NCI-H128 (cell line): ENCODE data around the gene PTPRN2.

Experiments
- DNase-seq: peaks from one replicate; lab custom pipeline; 2025; ENCODE audit not compliant: unreplicated experiment; lab: John Stamatoyannopoulos, UW

The PTPRN2 gene

DNA sequence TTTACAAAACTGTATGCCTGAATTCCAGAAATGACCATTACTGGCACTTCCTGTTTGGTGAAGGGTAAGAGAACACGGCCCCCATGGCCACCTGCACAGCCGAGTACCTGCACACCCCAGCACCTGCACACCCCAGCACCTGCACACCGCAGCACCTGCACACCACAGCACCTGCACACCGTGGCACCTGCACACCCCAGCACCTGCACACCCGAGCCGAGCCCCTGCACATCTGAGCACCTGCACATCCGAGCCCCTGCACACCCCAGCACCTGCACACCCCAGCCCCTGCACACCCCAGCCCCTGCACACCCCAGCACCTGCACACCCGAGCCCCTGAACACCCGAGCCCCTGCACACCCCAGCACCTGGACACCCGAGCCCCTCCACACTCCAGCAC, 1007.3 kb downstream of the PTPRN2 start:
- DNase-seq: no peak

DNA sequence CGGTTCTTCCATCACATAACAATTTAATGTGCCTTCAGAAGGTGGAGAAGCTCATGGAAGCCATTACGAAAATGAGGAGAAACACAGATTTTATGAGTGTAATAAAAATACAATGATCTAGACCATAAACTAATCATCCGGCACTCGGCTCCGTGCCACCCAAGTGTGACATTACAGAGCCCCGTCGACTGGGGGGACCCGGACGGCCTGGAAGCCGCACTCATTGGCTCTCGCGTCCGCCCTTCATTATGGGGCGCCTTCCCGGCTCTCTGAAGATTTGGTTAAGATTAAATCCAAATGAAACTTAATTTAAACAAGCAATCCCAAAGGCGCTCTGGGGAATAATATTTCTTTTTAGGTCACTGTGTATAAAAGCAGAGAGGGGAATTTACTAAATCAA, 1008.2 kb downstream of the PTPRN2 start:
- no peak for DNase-seq

DNA sequence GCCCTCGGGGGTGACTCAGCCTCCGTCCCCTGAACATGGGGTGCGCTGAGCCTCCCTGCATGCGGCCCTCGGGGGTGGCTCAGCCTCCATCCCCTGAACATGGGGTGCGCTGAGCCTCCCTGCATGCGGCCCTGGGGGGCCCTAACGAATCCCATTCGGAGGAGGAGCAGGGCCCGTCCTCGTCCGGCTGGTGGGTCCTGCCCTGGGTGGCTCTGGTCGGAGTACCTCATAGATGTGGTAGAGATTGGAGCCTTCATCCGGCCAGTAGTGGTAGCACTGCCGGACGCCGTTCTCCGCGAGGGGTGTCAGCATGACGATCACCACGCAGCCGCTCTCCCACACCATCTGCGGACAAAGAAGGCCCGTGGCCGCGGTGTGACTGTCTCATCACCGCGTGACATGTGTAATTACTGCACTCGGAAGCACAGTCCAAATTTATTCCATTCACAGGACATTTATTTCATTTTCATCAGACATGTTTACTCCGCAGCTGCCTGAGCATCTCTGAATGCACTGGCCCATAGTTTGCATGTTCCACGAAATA, 1009.8 kb downstream of the PTPRN2 start:
- DNase-seq: no peak

DNA sequence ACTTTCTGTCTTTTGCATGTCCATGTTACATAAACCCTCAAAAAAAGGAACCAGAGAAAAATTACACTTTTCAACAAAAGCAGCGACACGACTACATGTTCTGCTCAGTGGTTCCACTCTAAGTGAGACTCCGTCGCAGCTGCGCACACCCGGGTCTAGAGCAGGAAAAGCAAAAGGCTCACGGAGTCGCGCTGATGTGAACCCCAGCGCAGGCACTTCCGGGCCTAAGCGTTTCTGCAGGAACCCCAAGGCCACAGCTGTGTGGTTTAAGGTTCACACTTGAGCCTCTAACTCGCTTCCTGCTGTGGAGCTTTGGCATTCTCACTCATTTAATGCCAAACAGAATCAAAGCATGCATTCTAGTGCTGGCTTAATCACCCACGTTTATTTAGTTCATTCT, 1010.6 kb downstream of the PTPRN2 start:
- DNase-seq: no peak

DNA sequence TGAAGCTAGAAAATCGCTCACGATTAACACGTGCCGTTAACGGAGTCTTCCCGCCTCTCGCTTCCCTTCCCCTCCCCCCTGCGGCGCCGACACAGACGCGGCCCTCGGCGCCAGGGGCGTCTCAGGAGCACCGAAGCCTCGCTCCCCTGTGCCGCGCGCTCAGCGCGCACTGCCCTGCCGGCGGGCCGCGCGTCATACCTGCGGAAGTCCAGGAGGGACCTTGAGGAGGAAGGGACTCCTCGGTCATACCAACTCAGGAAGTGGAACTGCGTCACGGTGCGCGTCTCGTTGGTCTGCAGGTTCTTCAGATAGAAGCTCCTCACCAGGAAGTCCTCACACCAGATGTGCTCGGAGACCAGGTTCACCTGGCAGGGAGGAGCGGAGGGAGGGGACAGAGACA, 1011.2 kb downstream of the PTPRN2 start:
- no peak for DNase-seq

DNA sequence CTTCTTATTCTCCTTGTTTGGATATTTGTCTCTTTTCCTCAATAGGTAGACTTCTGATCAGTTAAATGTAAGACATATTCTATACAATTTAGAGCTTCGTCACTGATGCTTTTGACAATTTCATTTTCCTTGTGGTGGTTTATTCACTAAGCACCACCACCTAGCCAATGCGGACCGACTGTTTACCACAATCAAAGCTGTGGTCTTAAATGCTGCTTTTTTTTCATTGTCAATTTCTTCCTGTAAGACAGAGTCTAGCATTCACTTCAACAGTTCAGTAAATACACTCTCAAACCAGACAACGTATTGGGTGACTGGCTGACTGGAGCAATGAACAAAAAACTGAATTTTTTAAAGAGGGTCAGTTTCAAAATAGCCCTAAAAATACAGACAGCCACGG, 1011.8 kb downstream of the PTPRN2 start:
- DNase-seq: no peak

DNA sequence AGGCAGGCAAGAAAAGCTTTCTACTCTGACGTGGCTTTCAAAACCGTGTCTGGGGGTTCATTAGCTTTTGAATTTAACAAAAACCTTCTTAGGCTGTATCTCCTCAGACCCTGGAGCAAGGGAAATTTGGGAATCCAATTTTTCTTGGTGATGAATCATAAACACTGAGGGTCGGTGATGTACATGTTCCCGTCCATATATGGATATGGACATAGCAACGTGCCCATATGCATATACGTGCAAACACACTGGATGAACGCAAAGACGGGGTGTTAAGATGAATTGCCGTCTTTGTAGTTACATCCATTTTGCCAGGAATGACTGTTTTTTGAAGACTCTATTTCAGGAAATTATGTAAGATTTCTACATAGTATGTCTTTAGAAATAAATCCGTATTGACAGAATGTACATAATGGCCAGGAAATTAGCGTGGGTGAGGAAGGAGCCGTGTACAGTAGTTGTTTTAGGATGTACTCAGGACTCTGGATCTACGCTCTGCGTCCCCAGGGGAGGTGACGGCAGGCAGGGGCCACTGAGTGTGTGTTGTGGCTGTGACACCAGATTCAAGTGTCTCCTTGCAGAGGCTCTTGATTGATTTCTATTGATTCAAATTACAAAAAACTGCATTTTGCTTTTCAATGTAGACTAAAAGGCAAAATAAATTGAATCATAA, 1012.6 kb downstream of the PTPRN2 start:
- no peak for DNase-seq

DNA sequence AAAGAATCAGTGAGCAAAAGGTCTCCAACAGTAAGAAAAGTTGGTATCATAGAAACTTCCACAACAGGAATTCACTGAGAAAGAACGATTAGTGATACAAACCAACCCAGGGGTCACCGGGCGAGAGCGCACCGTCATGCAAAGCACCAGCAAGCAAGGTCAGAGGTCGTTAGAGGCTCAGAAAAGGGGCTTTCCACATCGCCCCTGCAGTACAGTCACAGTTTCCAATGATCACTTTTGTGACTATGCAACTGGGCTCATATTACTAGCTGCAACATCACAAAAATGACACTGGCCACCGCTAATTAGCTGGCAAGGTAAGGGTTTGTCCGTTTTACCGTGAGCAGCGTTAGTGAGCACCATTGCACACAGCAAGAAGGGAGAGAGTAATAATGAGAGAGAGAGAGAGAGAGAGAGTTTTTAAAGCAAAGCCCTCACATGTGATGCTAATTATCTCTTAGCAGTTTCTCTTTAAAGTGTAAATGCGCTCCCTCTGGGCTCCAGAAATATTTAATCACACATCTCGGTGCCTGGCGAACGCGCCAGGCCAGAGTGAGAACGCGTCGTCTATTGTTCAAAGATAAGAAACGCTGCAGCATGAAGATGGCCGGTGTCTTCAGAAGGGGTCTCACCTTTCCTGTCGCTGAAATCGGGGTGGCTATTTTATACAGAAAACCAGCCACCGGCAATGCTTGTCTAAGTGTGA, 1013.4 kb downstream of the PTPRN2 start:
- DNase-seq: no peak

DNA sequence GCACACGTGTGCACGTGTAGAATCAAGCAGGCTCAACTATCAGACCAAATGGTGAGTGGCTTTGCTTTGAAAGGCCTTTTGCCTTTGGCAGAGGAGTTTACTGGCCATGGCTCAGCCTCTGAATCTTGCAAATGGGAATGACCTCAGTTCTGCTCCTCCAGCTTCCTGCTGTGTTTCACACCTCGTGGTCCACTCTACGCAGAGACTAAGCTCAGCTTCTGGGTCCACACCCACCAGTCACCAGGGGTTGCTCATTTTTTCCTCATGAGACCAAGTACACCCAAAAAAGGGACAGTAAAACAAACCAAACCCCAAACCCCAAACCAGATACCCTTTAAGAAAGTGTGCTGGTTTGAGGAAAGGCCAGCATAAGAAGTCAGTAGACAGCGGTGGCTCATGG, 1014.4 kb downstream of the PTPRN2 start:
- DNase-seq: no peak

DNA sequence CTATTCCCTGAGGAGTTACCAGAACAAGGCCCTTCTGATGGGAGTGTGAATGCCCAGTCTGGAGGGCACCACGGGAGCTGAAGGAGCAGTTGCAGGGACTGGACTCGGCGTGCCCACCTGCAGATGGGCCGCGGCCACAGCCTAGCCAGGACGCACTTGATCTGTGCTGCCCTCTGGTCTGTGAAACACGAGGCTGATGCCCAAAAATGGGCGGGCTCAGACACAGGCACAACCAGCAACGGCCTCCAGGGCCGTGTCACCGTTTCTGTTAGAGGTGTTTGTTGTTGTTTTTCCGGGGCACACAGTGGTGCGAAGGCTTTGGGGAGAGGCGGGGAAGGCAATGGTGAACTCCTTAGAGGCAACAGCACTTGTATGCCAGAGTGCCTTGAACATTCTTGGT, 1015.0 kb downstream of the PTPRN2 start:
- no peak for DNase-seq

DNA sequence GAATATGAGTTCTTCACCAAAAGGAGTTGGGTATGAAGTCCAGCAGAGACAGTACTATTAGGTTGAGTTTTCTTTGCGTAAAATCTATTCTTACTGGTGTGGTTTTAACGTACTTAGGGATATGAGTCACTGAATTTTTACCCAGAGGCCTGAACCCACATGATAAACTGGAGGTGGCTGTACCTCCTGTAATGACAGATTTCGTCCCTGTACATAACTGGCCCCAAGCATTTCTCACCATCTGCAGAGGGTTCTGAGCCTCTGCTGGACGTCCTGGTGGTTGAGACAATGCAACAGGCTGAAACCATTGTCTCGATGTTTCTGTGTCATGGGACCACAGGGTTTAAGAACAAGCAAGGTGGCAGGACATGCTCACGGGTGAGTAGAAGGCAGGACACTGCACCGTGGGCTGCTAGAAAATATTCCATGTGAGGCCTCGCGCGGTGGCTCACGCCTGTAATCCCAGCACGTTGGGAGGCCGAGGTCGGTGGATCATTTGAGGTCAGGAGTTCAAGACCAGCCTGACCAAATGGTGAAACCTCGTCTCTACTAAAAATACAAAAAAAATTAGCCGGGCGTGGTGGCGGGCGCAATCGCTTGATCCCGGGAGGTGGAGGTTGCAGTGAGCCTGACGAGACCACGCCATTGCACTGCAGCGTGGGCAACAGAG, 1017.0 kb downstream of the PTPRN2 start:
- DNase-seq: no peak

DNA sequence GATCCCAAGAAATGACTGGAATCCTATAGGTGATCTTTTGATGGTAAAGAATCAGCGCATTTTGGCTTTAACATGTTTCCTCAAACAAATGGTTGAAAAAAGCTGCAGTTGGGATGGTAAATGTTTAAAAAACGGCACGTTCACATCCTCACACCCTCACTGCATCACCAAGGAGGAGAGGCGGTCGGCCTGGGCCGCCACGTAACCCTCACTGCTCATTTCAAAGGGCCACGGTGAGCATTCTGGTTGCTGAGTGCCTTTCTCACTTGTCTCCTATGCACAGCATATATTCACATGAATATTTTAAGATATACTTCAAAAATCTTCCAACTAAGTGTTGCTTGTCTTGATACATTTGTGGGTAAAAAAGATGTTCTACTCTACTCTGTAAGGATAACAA, 1017.7 kb downstream of the PTPRN2 start:
- no peak for DNase-seq

DNA sequence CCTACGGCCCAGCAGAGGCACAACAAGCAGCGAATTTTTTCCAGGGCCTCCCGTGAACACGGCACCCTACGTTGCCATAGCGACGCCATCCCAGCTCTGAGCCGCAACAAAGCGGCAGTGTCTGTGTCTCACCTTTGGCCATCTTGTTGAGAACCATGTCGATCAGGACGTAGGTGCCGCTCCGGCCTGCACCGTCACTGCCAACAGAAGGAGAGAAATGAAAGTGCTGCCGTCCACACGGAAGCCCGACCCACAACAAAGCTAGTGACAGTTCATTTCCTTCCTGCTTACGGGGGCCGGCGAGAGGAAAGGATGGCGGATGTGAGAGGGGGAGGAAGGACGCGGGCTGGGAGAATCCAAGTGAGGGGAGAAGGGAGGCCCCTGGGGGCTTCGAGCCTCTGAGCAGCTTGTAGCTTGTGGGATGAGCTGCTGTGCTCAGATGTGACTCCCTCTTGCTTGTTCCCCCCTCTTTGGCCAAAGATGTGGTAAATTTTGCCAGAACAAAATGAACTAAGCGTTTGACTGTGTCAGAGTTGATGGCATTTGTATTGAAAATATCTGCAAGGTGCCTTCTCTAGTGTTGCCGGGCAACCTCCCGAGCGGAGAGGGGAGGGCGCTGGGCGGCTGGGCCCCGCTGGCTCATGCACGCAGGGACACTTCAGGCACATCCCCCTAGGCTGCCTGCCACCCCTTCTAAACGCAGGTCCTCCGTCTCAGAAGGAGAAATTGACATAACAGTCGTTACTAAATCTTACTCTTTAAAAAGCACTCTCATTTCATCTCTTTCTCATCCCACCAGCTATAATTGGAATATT, 1018.6 kb downstream of the PTPRN2 start:
- peak; percentile 57 for DNase-seq

DNA sequence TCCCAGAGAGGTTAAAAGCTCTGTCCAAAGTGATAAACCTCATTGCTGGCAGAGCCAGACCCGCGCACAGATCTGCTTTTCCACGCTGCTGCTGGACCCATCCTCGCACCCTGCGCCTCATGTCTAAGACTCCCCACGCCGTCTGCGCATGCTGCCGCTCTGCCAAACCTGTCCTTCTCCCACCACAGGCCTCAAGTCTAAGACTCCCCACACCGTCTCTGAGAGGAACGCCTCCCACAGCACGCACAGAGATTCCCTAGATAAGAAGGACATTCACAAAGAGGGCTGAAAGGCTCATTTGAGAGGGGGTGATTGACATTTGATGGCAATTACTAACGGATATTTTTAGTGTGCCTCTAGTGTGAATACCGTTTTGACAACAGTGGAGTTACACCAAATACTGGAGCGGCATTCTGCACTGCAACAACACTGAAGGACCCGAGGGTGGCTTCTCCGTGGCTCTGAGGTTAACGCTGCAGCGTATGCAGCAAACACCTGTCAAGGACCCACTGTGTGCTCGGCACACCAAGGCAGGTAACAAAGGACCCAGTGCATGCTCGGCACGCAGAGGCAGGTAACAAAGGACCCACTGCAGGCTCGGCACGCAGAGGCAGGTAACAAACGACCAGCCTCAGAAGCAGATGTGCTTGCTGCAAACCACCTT, 1019.4 kb downstream of the PTPRN2 start:
- no peak for DNase-seq

DNA sequence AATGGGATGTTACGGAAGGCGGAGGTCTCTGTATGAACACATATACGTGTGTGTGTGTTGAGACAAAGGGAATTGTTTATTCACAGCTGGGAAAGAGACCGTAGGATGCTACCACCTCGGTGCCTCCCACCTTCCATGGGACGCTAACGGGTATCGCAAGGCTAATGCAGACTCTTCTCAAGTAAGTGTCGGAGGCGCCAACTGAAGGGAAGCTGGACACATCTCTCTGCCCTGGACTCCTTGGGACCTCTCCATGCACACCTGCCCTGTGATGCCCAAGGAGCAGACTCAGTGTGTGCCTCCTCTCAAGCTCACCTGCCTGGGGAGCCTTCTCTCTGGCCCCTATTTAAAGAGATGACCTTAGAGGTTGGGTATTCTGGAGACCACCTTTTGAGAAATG, 1020.0 kb downstream of the PTPRN2 start:
- DNase-seq: no peak

DNA sequence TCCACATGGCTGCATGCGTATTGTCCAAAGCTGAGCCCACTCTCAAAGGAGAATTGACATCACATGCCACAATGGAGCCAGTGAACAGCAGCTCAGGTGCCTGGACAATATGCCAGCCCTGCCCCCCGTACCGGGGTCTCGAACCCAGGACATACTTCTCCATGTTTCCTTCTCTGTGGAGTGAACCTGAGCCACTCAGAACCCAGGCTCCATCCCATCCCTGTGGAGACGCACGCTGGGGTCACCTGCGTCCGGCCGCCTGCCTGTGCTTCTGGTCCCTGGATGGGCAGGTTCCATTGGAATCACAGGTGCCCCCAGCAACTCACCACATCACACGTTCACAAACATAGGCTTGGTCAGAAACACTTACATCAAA, 1021.0 kb downstream of the PTPRN2 start:
- no peak for DNase-seq

DNA sequence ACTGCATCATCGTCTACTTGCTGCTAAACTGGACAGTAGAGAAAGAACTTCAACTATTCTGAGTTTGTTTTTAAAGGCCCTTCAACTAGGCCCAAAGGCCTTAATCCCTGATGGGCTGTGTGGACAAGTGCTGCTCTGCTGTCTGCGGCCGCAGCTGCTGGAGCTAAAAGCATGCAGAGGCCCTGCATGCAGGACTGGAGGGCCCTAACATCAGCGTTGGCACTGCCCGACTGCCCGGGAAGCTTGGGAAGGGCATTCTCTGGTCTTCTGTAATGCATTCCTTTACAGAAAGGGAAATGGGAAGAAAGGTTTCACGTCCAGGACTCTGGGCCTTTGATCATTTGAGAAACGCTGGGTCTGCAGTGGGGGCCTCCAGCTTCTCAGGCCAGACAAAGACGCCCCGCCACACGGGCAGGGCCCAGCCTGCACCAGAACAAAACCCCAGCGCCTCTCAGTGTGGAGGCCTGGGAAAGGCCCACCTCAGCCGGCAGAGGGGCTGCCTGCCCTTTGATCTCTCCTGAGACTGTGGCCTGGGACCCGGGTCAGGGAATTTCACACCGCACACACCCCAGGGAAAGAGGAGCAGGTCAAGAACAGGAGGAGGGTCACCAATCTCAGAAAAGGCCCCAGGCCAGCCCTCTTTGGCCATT, 1021.5 kb downstream of the PTPRN2 start:
- DNase-seq: no peak

DNA sequence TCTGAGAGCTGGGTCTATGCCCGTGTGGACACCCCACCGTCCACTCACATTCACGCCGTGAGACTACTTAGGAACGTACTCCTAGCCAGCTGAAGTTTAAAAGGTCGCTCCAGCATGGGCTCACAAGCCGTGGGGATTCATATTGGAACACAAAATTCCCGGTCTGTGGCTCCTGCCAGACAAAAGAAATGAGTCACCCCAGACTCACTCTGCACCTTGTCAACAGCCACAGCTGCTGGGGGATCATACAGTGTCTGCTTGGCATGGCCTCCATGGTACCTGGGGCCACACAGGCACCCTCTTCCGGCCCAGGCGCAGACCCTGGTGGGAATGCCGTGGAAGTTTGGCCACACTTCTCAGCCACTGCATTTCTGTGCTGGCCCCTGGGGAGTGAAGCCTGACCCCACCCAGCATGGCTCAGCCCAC, 1022.4 kb downstream of the PTPRN2 start:
- DNase-seq: no peak

DNA sequence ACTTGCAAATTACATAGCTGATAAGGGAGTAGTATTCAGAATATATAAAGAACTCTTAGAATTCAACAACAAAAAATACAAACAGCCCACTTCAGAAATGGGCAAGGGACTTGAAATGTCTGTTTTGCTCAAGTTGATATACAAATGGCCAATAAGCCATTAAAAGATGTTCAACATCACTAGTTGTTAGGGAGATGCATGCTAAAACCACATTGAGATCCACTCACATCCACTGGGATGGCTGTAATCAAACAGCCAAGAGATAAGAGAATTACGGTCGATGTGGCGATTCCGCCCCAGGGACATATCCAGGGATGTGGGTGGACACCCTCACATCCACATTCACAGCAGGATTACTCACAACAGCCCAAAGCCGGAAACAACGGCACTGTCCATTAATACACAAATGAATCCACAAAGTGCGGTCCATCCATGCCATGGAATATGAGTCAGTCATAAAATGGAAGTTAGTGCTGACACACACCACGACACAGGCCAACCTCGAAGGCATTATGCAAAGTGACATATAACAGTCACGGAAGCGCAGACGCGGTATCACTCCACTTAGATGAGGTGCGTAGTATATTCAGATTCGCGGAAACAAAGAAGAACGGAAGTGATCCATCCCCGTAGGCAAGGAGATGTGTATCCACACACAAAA, 1023.0 kb downstream of the PTPRN2 start:
- no peak for DNase-seq
